ENCODE measurements around the gene NCOA5. TPM values are rescaled to one million over a fixed set of nuclear protein-coding genes. Genes with fewer than 3 reads are reported as not detected.
"Not testable (repeated sequence)": the region's sequence is repeated elsewhere in the genome, so short reads cannot be mapped to it uniquely, and the experiment has no call there.

The NCOA5 gene
- total and polyA plus RNA-seq, 12 donors = 7.6 to 22.5 (median 11.5) TPM

GRCh38 chr20:46101957-46102356 lies 12.2 kb upstream of the NCOA5 start:
- 77 to 79% methylated on average over 3 of the region's 3 CpGs for WGBS, 2 donors
- Histone ChIP-seq H3K4me1 (peaks cover 0 to 8% (median 0%) of the 10 kb centered on the region in 9 donors), H3K9me3 (no peaks in the 10 kb centered on the region), H3K27me3 (peaks cover 0 to 100% (median 83%) of the 10 kb centered on the region in 7 donors), H3K4me3 (no peak overlapping the region), H3K36me3 (no peaks in the 10 kb centered on the region), H3K27ac (no peak overlapping the region)
- ATAC-seq (no peak), DNase-seq (no peak)
- intact Hi-C loops (cut with DNase I) = no loop called here
- TF ChIP-seq, protein P1, sequence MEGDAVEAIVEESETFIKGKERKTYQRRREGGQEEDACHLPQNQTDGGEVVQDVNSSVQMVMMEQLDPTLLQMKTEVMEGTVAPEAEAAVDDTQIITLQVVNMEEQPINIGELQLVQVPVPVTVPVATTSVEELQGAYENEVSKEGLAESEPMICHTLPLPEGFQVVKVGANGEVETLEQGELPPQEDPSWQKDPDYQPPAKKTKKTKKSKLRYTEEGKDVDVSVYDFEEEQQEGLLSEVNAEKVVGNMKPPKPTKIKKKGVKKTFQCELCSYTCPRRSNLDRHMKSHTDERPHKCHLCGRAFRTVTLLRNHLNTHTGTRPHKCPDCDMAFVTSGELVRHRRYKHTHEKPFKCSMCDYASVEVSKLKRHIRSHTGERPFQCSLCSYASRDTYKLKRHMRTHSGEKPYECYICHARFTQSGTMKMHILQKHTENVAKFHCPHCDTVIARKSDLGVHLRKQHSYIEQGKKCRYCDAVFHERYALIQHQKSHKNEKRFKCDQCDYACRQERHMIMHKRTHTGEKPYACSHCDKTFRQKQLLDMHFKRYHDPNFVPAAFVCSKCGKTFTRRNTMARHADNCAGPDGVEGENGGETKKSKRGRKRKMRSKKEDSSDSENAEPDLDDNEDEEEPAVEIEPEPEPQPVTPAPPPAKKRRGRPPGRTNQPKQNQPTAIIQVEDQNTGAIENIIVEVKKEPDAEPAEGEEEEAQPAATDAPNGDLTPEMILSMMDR (IDR thresholded peaks at IDR 0.05) = no peak

- TF ChIP-seq, protein P1 (IDR thresholded peaks at IDR 0.05) = no peak
- H3K27me3 ChIP-seq = peaks cover 0 to 96% (median 79%) of the 10 kb centered on the region in 7 donors
- WGBS, 2 donors = 81 to 85% methylated on average over 5 of the region's 5 CpGs
- H3K36me3 ChIP-seq = no peaks in the 10 kb centered on the region
- DNase-seq (no peak), ATAC-seq (no peak)
- intact Hi-C loops (cut with DNase I) = no loop called here
- H3K9me3 ChIP-seq = no peaks in the 10 kb centered on the region
- H3K4me3 ChIP-seq = no peak overlapping the region
- no peak overlapping the region for H3K27ac ChIP-seq
- peaks cover 0 to 8% (median 0%) of the 10 kb centered on the region in 9 donors for H3K4me1 ChIP-seq
These were observed 11.2 kb upstream of the NCOA5 start for GRCh38 chr20:46100988-46101387.

GRCh38 chr20:46100444-46100843 lies 10.7 kb upstream of the NCOA5 start:
- intact Hi-C loops (cut with DNase I); DNase-seq; H3K36me3 ChIP-seq; ATAC-seq; H3K27ac ChIP-seq; H3K4me1 ChIP-seq; H3K4me3 ChIP-seq; H3K9me3 ChIP-seq: not testable (repeated sequence)
- peaks cover 0 to 90% (median 77%) of the 10 kb centered on the region in 7 donors for H3K27me3 ChIP-seq
- 84 to 85% methylated on average over 7 of the region's 7 CpGs for WGBS, 2 donors

DNA sequence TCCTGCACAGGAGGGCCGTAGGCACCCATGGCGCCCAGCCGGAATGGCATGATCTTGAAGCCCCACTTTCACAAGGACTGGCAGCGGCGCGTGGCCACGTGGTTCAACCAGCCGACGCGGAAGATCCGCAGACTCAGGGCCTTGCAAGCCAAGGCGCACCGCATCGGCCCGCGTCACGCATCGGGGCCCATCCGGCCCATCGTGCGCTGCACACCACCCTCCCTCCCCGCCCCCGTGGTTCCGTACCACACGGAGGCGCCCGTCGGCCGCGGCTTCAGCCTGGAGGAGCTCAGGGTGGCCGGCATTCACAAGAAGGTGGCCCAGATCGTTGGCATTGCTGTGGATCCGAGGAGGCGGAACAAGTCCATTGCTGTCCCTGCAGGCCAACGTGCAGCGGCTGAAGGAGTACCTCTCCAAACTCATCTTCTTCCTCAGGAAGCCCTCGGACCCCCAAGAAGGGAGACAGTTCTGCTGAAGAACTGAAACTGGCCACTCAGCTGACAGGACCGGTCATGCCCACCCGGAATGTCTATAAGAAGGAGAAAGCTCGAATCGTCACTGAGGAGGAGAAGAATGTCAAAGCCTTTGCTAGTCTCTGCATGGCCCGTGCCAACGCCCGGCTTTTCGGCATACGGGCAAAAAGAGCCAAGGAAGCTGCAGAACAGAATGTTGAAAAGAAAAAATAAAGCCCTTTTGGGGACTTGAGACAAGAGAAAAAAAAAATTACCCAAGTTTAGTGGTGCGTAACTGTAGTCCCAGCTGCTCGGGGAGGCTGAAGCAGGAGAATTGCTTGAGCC lies 9.9 kb upstream of the NCOA5 start:
- Histone ChIP-seq H3K9me3 (no peaks in the 10 kb centered on the region), H3K27me3 (peaks cover 0 to 83% (median 73%) of the 10 kb centered on the region in 7 donors), H3K36me3 (no peaks in the 10 kb centered on the region), H3K4me3 (peak overlapping the region in 5 of 10 donors; percentile 2 to 14 (median 6)), H3K27ac (no peak overlapping the region), H3K4me1 (peaks cover 0 to 8% (median 0%) of the 10 kb centered on the region in 9 donors)
- TF ChIP-seq, protein P1 (IDR thresholded peaks at IDR 0.05) = peak in 7 of 9 donors; percentile 15 to 46 (median 31)
- ATAC-seq = peak in 6 of 8 donors; percentile 49 to 68 (median 58)
- peak in 1 of 2 donors; percentile 27 for DNase-seq
- intact Hi-C loops (cut with DNase I) = no loop called here
- 33 to 34% methylated on average over 48 of the region's 48 CpGs for WGBS, 2 donors

DNA sequence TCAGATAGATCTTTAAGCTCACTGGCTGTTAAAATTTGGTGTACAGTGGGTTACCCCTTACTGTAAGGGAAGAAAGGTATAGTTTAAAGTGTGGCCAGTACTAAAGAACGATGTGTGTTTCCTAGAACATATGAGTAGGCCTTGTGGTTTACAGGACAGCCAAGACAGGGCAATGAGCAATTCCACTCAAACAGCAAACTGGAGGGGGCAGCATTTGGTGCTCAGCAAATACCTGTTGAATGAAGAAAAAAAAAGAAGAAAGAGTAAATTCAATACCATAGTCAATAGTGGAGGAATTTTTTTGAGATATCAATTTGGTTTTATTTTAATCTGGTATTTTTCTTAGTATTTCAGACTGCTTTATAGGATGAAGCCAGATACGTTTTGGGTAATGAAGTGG lies 3.8 kb upstream of the NCOA5 start:
- 75 to 77% methylated on average over 2 of the region's 2 CpGs for WGBS, 2 donors
- ATAC-seq = no peak
- H3K9me3 ChIP-seq = no peaks in the 10 kb centered on the region
- H3K27me3 ChIP-seq = peaks cover 0 to 23% (median 16%) of the 10 kb centered on the region in 7 donors
- no peak overlapping the region for H3K4me3 ChIP-seq
- TF ChIP-seq, protein P1 (IDR thresholded peaks at IDR 0.05) = no peak
- no peaks in the 10 kb centered on the region for H3K36me3 ChIP-seq
- H3K27ac ChIP-seq = no peak overlapping the region
- H3K4me1 ChIP-seq = peaks cover 0 to 14% (median 9%) of the 10 kb centered on the region in 9 donors
- DNase-seq = no peak
- intact Hi-C loops (cut with DNase I) = loop anchor here in 1 of 10 donors (5.0 kb wide), 1 partner anchor 116 kb away; no protein-coding TSS in a partner anchor

DNA sequence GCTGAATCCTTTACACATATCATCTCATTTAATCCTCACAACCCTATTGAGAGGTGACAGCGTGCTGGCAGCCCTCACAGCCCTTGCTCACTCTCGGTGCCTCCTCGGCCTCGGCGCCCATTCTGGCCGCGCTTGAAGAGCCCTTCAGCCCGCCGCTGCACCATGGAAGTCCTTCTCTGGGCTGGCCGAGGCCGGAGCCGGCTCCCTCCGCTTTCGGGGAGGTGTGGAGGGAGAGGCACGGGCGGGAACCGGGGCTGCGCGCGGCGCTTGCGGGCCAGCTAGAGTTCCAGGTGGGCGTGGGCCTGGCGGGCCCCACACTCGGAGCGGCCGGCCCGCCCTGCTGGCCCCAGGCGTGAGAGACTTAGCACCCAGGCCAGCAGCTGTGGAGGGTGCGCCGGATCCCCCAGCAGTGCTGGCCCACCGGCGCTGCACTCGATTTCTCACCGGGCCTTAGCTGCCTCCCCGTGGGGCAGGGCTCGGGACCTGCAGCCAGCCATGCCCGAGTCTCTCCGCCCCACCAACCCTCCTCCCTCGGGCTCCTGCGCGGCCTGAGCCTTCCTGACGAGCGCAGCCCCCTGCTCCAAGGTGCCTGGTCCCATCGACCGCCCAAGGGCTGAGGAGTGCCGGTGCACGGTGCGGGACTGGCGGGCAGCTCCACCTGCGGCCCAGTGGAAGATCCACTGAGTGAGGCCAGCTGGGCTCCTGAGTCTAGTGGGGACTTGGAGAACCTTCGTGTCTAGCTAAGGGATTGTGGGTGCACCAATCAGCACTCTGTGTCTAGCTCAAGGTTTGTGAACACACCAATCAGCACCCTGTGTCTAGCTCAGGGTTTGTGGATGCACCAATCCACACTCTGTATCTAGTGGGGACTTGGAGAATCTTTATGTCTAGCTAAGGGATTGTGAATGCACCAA lies 2.1 kb upstream of the NCOA5 start:
- DNase-seq, ATAC-seq, H3K4me3 ChIP-seq, H3K27me3 ChIP-seq, H3K9me3 ChIP-seq, H3K27ac ChIP-seq, H3K36me3 ChIP-seq: not testable (repeated sequence)
- 94 to 95% methylated on average over 52 of the region's 52 CpGs for WGBS, 2 donors
- peaks cover 4 to 31% (median 25%) of the 10 kb centered on the region in 9 donors for H3K4me1 ChIP-seq
- intact Hi-C loops (cut with DNase I) = loop anchor here in 1 of 10 donors (5.0 kb wide), 1 partner anchor 115 kb away; no protein-coding TSS in a partner anchor
